HG02852 (cell line): ENCODE data around the gene GPER1.

Experiments
- ATAC-seq: cut with Tn5 transposase; IDR thresholded peaks from one replicate; pipeline ENCODE4 v1.9.1; 2021; ENCODE audit warnings: mild to moderate bottlenecking, moderate library complexity; ENCODE audit not compliant: unreplicated experiment

GPER1 gene

DNA sequence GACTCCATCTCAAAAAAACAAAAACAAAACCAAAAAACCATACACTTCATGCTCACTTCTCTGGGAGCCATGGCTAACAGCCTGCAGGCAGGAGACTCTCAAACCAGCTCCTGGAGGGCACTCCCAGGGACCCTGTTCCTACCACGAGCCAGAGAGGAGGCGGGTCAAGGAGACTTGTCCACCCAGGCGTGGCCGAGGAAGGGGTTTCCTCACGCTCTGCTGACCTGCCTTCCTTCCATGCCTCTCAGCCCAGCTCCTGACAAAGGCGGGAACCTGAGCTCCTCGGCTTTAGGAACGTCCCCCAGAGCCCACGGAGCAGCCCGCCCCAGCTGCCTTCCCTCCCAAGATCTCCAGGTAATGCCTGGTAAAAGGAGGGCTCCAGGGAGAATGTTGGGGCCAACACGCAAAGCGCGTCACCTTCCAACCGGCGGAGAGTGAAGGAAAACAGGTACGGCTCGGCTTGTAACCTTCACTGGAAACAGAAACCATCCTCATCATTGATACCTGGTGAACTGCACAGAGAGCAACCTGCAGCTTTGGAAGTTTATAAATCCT, 34.0 kb upstream of the GPER1 start:
- no peak for ATAC-seq

DNA sequence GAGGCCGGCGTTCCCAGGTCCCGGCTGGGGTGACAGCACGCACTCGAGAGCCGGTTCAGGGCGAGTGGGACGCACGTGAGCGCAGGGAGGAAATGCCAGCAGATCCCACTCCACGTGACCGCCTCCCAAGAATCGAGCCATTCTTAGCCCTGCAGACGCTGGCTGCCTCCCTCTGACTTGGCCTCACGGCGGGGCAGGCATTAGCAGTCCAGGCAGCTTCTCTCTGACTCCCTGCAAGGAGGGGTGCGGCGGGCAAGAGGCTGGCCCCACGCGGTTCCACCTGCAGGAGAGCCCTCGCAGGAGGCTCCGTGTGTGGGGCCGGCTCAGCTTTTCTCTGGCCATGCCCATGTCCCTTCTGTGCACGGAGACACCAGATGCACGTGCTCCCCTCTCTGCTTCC, 33.5 kb upstream of the GPER1 start:
- ATAC-seq = no peak

DNA sequence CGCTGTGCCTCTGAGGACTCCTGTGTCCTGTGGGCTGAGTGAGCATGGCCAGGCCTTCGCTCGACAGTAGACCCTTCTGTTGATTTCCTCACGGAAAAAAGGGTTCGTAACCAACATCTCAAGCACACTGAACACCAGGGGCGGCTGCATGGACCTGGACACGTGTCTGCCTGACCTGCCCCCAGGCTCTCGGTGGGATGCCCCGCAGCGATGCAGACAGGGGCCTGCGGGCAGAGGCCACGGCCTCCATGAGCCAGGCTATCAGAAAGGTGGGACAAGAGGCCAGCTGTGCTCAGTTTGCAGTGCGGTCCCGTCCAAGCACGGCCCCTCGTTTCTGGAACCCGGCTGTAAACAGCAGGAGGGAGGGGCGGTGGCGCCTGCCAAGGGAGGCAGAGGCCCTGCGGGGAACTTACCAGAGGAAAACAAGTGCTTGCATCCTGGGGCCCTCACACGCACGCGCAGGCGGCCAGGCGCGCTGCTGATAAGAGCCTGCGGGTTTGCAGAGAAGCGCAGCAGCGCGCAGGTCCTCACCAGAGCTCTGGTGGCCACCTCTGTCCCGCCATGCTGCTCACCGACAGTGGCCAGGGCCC, 33.0 kb upstream of the GPER1 start:
- no peak for ATAC-seq

DNA sequence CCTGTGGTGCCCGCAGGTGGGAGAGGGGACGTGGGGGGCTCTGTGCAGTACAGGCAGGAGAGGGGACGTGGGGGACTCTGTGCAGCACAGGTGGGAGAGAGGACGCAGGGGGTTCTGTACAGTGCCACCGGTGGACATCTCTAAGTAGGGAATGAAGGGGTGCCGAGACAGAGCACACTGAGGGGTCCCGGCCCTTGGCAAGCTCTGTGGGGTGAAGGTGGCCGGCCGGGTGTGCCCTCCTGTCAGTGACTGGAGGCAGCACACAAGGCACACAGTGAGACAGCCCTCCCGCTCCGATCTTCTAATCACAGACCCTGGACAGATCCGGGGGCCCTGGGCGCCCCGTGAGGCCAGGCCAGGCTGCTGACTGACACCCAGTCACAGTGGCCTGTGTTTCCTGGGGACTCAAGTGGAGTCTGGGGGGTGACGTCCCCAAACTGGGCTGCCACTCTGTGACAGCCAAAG, 32.4 kb upstream of the GPER1 start:
- ATAC-seq = no peak

DNA sequence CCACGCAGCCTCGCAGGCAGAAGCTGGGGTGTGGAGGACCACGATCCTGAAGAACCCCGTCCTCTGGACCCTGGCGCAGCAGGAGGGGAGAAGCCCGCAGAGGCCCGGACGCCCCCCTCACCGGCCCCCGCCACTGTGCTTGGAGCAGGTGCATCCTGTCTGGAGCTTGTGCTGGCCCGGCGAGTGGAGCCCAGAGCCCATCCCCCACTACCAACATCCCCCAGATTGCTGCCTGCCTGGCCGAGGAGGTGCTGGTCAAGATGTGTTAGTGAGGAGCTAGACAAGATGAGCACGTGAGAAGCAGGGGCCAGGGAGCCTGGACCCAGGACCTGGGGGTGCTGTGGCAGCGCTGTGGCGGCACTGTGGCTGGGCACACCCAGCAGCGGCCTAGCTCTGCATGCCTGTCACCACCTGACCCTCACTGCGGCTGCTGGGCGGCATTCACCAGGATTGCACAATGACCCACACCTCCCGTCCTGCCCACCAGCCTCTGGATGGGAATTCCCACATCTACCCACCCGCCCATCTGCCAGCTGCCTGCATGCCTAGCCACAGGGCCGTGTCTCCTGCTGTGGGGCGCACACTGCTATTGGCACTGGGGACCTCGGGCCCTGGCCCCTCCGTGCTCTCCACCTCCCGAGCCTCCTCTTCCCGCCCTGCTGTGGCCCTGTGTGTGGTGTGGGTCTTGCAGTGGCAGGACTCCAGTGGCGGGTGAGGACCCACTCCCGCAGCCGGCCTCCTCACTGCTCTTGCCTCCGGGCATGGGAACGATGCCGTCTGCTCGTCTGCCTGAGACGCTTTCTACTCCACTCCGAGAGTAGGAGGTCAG, 31.7 kb upstream of the GPER1 start:
- ATAC-seq = no peak

DNA sequence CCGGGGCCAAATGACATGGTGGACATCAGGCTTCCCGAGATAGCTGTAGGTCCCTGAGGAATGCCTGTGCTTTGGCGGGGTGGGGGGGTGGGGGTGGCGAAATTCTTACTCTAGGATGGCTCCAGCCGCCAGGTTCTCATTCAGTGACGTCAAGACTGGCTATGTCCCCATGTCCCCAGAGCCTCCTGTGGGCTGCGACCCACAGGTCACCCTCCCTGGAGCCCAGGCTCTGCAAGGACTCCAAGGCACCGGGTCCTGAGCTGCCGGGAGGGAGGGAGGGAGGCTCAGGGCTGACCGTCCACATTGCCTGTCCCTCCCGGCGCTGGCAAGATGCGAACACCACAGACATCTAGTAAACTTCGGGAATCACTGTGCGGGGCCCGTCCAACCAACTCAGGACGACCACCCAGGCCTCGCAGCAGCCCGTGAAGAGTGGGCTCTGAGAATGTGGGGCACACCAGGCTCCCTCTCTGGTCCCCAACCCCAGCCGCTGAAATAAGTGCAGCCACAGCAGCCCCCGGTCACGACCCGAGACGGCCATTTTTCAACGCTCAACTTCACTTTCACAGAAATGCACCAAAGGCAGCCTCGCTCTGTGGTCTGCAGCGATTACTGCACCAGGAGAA, 31.0 kb upstream of the GPER1 start:
- ATAC-seq = no peak

- no peak for ATAC-seq
Measured at GRCh38 chr7:1057416-1058291, 30.3 kb upstream of the GPER1 start.

DNA sequence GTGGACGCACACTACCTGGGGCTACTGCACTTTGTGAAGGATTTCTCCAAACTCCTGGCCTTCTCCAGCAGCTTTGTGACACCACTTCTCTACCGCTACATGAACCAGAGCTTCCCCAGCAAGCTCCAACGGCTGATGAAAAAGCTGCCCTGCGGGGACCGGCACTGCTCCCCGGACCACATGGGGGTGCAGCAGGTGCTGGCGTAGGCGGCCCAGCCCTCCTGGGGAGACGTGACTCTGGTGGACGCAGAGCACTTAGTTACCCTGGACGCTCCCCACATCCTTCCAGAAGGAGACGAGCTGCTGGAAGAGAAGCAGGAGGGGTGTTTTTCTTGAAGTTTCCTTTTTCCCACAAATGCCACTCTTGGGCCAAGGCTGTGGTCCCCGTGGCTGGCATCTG, 29.6 kb upstream of the GPER1 start:
- ATAC-seq = no peak

GRCh38 chr7:1058821-1059199, 29.1 kb upstream of the GPER1 start:
- ATAC-seq = no peak

DNA sequence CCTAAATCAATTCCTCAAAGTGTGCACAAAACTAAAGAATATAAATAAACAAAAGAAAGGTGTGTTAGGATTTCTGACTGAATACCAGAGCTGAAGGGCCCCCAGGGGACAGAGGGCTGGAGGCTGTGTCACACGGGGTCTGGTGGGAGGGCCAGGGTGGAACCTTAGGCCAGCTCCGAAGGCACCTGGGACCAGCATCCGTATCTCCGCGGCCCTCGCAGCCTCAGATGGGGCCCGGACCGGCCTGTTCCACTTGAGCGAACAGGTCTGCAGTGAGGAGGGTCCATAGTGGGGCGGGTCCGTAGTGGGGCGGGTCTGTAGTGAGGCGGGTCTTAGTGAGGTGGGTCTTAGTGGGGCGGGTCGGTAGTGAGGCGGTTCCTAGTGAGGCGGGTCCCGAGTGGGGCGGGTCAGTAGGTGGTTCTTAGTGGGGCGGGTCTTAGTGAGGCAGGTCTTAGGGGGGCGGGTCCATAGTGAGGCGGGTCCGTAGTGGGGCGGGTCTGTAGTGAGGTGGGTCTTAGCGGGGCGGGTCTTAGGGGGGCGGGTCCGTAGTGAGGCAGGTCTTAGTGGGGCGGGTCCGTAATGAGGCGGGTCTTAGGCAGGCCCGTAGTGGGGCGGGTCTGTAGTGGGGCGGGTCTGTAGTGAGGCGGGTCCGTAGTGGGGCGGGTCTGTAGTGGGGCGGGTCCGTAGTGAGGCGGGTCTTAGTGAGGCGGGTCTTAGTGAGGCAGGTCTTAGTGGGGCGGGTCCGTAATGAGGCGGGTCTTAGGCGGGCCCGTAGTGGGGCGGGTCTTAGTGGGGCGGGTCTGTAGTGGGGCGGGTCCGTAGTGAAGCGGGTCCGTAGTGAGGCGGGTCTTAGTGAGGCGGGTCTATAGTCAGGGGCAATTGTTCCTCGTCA, 28.5 kb upstream of the GPER1 start:
- ATAC-seq = no peak

DNA sequence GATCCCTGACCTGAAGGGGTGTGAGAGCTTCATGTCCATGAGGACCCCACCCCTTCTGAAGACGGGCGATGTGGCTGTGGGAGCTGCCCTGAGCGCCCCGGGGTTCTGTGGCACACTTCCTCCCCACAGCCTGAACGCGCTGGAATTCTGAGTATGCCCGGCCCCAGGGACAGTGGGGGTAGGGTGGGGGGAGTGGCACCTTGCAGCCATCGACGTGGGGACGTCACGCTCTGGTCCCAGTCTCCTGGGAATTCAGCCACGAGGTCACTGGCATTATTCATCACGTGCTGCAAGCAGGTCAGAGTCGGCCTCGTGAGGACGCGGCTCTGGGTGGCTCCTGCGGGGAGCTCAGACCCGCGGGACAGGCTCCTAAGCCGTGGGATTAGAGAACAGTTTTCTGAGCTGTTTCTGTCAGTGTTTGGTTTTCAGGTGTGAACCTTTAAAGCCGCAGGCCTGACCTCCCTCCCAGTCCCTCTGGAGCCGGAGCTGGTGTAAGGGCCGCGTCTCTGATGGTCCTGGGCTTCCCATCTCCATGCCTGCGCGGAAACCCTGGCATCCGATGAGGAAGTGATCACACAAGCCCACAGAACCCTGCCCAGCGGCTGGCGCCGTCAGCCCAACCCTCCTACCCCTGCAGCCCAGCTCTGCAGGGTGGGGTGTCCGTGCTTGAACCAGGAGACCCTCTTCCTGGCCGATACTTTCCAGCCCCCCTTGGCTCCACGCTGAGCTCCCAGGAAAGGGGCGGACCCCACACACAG, 27.4 kb upstream of the GPER1 start:
- ATAC-seq = no peak

DNA sequence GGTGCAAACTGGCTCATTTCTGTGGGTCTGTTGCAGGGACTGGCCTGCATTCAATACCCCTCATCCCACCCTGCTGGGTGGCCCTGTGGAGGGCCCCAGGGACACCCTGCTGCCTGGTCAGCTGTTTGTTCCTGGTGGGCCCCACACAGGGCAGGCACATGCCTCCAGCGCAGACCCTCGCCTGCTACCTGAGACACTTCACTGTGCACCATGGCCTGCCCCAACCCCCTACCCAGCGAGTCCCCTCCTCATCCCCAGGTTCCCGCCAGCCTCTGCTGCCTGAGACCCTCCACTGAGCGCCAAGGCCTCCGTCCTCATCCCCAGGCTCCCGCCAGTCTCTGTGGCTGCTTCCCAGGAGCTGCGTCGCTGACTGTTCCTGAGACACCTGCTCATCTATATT, 26.7 kb upstream of the GPER1 start:
- no peak for ATAC-seq

DNA sequence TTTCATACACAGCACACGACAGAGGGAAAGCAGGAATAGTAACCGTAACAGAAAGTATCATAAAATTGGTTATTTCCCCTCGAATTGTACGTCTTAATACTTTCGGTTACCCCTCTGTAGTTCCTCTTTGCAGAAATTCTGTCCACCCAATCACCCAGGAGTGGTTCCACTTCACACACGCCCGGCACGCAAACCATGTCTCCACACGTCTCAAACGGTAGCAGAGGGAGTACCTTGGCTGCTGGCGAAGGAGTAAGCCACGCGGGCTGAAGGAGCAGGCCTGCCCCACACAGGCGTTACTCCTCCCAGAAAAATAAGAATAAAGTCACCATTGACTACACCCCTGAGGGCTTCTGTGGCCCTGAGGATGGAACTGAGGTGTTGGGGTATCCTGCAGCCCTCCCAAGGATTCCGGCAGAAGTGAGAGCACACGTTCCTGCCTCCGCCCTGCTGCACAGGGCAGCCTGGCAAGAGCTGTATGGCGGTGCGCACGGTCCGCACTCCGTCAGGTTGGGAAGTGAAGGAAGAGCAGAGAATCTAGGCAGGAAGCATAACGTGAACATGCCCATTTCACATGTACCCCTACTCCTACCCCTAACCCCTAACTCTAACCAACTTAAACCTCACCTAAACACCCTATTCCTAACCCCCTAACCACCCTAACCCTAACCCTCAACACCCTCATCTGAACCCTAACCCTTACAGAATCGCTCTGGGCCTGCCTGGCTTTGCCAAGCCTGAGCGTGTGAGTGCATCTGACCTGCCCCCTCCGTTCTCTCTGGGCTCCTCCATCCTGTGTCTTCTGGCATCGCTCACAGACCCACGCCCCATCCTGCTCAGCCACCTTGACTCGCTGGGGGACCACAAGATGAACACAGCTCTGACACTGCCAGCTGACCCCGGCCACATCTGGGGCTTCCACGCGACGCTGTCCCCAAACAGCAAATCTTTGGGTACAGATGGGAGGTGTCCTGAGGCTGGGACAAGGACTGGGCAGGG, 25.3 kb upstream of the GPER1 start:
- peak; percentile 73 for ATAC-seq

DNA sequence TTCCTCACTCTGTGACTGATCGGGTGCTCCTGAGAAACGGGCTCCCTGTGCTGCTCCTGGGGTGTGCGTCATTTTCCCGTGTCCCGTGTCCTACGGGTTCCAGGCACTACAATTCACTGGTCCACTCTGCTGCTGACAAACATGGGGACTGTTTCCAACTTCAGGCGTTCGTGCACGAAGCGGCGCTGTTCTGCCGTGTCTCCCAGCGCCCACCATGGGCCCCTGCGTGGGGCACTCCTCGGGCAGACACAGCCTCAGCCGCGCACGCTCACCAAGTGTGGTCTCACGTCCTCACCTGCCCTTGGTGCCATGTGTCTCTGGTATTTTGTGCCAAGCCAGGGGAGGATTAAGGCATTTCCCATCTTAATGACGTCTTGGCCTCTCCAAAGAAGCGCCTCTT, 24.6 kb upstream of the GPER1 start:
- ATAC-seq = no peak

- no peak for ATAC-seq
Measured at GRCh38 chr7:1064581-1064980, 23.3 kb upstream of the GPER1 start.

GRCh38 chr7:1065263-1065584, 22.7 kb upstream of the GPER1 start:
- no peak for ATAC-seq

DNA sequence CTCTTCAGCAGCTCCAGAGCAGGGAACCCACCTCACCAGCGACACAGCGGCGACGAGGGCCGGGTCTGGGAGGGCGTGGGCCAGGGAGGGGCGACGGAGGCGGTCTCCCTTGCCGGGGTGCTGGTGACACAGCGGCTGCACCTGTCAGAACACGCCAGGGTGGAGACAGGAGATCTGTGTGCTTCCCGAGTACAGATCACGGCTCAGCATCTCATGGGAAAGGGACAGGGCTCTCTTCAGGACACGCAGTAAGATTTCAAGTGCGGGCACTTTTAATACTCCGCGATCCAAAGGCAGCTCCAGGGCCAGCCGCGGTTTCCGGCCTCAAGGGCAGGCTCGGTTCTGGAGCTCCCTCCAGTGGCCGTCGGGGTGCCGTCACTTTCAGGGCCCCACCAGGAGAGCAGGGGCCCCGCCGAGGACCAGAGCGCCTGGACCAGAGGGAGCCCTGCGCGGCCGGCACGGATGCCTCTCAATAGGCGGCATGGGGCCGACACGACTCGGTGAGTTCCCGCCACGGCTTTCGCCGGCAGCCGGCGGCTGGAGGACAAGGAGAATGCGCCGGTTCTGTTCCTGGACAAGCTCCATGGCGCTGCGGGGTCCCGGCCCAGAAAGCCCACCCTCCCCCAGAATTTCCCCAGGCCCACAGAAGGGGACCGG, 22.2 kb upstream of the GPER1 start:
- peak; percentile 57 for ATAC-seq

DNA sequence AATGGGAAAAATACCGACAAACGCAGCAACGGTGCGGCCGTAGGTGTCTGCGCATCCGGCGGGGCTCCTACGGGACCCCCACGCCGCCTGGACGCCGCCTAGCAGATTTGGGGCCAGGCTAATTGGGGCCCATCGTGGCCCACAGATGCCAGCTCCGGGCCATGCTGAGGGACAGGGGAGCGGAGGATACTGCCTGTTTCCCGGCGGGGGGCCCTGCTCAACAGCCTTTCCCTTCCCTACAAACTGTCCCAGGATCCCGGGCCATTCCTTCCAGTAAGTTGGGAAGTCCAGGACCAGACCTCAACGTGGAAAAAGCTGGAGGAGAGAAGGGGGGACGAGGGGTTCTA, 21.7 kb upstream of the GPER1 start:
- no peak for ATAC-seq
